ENCODE measurements around the gene FAM156A.
"Not testable (repeated sequence)": the region's sequence is repeated elsewhere in the genome, so short reads cannot be mapped to it uniquely, and the experiment has no call there.

Gene FAM156A, protein sequence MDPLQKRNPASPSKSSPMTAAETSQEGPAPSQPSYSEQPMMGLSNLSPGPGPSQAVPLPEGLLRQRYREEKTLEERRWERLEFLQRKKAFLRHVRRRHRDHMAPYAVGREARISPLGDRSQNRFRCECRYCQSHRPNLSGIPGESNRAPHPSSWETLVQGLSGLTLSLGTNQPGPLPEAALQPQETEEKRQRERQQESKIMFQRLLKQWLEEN

DNA sequence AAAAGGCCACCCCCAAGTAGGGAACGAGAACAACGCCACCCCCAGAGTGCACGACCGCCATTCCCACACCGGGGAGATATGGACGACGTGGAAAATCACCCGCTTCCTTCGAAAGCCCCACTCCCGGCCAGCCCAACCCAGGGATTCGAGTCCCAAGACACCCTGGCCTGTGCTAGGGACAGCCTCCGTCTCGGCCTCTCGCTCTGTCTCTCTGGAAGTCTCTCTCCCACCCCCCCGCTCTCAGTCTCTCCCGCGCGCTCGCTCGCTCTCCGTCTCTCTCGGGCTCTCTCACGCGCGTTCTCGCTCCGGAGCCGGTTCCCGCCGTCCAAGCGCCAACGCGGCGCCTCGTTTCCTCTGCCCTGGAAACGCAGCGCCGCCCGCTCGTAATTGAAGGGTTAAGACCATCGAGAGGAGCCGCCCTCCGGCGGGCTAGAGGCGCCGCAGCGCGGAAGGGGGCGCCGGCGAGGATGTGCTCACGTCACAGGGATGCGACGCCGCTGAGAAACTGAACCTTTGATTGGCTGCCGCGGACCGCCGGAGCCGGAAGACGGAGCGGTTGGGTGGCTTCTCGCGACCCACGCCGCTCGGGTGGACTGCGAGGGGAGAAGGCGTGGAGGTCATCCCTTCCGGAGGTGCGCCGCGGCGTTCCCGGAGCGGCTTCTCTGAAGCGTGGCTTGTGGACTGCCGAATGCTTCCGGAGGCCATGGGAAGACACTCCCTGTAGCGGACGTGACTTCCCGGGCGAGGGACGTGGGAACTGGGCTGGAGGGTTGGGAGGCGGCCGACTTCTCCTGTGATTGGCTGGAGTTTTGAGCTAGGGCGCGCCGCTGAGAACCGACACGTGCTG lies at the start of gene FAM156A:
FAM156A (minus strand) TSS at position 406 of the 847 bp plus-strand sequence. CDS start 9,930 bp downstream, outside the sequence.
- DNase-seq: not testable (repeated sequence)

DNA sequence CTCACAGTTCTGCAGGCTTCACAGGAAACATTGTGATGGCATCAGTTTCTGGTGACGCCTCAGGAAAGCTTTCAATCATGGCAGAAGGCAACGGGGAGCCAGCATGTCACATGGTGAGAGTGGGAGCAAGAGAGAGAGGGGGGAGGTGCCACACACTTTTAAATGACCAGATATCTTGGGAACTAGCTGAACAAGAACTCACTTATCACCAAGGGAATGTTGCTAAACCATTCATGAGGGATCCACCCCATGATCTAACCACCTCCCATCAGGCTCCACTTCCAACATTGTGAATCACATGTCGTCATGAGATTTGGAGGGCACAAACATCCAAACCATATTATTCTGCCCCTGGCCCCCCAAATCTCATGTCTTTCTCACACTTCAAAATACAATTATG lies 47.0 kb upstream of the FAM156A start:
- no peak for DNase-seq

DNA sequence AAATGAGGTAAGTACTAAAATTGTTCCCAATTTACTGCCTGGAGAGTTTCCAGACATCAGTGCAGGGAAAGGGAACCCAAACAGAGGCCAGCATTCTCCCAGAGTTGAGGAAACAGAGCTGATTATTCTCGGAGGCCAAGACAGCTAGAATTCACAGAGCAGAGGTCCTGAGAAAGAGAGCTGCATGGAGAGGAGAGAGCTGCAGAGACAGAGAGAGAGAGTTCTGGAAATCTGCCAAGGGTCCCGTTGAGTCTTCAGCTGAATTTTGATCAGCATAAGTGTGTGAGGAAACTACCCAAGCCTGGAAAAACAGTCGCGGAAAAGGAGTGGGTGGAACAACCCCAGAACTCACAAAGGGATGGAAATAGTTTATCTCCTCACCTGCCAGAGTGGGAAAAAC lies 46.5 kb upstream of the FAM156A start:
- DNase-seq: no peak

DNA sequence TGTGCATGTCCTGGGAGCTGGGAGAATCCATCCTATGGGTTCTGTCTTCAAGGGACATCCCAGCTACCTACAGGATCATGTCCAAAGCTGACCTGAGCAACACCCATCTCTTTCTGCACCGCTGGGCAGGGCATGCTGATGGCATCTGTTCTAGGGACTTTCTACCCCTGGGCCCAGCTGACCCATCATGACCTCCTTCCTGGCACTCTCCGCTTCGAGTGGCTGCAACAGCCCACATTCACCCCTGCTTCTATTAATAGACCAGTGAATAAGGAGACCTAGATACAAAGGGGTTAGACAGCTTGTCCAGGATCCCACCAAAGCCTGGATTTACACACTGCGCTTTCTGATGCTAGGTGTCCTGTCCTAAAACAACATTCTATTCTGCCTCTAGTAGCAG lies 45.7 kb upstream of the FAM156A start:
- no peak for DNase-seq

DNA sequence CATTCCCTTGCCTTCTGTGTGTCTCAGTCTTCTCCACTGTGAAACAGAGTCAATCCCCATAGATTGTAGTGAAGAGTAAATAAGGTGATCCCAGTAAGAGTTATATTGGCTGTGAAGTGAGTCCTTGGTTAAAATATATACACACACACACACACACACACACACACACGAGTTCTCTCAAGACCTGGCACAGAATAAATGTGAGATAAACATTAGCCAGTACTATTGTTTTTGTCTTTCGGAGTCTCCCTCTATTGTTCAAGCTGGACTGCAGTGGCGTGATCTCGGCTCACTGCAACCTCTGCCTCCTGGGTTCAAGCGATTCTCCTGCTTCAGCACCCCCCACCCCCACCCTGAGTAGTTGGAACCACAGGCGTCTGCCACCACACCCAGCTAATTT lies 44.8 kb upstream of the FAM156A start:
- no peak for DNase-seq

DNA sequence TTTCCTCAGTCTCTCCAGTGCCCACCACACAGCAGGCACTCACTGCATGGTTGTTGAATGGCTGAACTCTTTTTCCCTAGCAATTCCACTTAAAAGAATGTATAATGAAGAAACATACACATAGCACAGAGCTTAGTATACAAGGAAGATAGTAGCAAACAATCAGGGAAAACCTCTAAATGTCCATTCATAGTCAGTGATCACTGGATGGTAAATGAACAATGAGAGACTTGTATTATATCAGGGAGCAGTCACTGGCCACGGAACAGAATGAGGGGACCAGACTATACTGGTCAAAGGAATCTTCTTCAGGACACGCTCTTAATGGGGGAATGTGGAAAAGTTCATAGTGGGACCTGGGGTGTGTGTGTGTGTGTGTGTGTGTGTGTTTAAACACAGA lies 43.6 kb upstream of the FAM156A start:
- DNase-seq: no peak

DNA sequence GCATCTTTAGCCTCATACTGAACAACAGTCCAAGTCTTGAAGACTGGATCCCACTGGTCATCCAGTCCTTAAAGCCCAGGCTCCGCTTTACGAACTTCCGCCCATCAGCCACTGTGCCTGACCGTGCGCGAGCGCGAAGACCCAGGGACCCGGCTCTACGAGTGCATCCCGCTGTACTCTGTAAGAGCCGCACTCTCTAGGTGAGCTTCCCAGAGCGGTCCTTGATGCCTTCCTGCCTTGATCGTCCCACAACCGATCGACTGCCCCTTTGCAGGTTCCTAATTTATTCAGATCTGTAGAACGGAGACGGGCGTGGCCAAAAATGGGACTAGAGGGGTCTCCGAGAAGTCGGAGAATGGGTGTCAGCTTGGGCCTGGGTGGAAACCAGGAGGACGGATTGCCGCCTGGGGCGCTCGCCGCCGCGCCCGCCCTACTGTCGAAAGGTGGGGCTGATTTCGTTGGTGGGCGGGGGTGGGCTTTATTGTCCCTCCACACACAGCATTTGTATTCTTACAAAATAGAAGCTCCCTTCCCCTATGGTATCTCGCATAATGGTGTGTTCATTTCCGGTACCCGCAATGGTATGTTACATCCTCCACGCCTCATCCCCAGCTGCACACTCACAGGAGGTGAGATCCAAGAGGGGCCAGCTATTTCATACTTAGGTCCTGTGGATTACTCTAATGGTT lies 42.3 kb upstream of the FAM156A start:
- DNase-seq: no peak

DNA sequence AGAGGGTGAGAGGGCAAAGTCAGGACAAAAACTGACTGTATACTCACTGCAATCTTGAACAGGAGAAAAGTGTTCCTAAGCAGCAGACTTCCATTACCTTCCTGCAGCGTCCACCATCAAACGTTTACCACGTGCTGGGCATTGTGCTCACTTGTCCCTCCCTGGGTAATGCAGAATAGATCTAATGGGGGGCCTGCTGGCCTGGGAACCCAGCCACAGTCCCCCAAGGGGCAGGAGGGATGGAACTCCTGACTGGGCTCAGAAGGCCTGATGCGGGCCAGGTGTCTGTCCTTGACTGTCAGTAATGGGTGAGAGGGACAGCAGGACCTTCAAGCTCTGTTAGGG lies 37.6 kb upstream of the FAM156A start:
- no peak for DNase-seq

DNA sequence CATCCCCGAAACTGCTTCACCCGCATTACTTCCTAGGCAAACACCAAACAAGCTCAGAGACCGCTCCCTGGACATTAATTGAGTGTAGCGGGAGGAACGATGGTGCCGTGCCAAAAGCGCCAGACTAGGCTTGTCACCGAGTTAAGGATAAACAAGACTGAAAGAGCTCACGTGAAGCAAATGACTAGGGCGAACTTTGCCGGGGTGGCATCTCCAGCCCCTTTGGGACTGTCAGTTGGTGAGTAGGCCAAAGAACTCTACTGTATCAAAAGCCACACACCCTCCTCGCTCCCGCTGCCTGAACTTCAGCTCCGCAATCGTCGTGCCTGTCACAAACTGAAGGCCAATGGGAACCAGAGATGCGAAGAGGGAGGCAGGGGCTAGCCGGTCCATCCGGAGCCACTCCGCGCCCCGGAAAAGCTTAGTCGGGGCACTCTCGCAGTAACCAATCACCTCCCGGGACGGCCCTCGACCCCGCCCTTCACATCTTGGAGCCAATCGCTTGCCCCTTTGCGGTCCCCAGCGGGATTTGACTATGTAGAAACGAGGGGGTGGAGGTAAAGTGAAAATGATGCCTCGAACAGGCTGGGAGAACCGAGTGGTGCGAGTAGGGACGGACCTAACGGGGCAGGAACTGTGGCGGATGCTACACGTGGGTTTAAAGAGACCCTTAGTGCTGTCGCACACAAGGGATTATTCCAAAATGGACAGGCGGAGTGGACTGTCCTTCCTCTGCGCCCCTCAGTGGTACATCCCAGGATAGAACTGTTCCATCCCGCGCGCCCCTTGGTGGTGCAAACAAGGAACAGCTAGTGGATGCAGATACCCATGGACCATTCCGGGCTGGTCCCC lies 37.0 kb upstream of the FAM156A start:
- DNase-seq: peak; percentile 95

DNA sequence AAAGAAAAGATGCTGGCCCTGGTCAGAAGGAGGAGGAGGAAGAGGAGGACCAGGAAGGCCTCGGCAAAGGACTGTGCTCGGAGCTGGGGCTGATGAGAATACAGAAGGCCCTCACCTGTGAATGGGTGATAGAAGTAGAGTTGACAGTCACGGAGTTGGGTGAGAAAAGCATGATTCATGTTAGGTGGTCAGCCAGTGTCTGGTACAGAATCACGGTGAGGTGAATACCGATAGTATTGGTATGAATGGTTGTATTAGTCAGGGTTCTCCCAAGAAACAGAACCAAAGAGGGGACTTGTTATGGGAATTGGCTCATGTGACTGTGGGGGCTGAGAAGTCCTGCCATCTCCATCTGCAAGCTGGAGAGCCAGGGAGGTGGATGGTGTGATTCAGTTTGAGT lies 32.5 kb upstream of the FAM156A start:
- DNase-seq: no peak

DNA sequence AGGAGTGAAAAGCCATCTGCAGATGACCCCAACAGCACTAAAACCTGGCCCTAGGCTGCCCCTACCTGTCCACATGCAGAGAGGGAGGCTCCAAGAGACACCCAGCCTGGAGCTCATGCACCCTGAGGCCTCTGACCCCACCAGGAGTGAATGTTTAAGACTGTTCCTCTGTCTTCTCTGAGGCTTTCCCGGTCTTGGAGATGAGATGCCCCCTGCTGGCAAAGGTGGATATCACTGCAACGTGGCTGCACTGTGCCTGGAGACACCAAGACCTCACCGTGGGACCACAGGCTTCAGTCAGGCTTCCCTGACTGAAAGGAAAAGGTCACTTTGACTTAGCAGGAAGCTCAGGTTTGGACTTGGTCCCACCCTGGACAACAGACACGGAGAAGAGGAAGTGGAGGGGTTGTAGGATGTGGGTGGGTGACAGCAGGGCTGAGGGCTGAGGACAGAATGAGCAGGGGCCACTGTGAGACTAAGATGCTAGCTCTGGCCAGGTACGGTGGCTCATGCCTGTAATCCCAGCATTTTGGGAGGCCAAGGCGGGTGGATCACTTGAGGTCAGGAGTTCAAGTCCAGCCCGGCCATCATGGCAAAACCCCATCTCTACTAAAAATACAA lies 31.8 kb upstream of the FAM156A start:
- DNase-seq: peak; percentile 59

DNA sequence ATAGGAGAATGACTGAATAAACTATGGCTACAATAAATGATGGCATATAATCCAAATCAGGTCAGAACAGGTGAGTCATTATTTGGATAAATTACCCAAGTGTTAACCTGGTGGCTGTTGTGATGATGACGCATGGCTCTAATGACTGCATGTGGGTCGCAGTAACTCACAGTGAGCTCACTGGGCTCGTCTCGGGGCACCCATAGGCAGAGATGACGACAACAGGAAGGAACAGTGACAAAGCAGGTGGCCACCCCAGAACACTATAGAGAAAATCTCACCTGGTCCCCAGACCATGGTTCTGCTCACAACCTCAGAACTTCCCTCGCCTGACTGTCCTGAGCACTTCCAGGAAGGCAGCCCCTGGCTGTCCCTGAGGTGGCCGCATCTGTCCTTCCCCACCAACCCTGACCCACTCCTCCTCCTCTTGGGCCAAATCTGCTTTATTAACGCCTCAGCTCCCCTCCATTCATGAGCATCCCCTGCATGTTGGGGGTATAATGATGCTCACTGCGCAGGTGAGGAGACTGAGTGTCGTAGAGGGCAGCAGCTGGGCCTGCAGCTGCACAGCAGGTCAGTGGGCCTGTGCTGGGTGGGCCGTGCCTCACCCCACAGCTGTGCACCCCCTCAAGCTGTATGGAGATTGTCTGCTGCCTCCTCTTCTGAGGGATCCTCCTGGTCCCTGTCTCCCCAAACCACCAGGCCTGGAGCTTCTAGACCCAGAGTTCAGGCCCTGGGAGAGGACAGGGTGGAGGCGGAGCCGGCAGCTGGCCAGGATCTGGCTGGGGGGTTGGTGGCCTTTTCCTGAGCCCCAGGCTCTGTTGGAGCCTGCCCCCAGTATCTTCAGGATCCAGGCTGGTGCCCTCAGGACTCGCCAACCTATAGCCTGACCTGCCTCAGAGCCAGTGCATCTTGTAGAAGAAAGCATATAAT lies 30.9 kb upstream of the FAM156A start:
- DNase-seq: no peak

DNA sequence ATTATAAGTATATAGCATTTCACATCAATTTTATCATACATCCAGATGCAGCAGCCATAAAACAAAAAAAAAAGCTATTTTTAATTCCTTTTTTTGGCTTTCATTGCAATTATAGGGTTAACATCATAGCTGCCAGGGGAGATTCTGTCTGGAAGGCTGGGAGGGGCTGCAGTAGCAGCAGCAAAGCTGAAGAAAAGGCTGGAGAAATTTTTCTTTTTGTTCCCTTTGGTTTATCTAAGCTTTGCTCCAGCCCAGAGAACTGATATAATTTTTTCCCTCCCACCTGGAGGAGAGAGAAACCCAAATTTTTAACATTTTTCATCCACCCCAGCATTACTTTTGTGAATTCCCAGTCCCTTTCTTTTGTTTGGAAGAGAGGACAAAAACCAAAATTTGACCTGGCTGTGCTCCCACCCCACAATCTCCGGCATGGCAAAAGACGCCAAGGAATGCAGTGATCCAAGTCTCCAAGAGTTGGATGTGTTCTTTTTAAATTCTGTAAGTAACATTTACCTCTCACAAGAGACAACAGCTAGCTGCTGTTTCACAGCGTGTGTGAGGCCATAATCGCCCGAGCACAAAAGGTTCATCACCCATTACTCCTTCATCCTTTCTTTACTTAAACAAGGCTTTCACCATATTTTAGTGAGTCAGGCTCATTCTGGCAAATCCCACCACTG lies 25.1 kb upstream of the FAM156A start:
- DNase-seq: peak; percentile 28

DNA sequence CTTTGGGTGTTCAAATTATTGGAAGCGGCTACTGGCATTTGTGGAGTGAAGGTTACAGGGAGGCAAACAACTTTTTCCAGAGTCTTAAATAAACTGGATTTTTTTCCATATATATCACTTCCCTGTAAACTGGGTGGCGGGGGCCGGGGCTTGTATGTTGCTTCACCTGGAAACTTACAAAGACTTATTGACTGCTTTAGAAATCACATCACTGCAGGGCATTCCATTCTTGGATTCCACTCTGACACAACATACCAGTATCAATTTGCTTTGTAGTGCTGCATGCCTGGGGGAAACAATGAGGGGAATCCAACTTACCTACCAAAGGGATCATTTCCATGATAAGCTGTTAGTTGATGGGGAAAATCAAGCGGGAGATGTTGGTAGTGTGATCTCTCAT lies 21.7 kb upstream of the FAM156A start:
- peak; percentile 34 for DNase-seq

DNA sequence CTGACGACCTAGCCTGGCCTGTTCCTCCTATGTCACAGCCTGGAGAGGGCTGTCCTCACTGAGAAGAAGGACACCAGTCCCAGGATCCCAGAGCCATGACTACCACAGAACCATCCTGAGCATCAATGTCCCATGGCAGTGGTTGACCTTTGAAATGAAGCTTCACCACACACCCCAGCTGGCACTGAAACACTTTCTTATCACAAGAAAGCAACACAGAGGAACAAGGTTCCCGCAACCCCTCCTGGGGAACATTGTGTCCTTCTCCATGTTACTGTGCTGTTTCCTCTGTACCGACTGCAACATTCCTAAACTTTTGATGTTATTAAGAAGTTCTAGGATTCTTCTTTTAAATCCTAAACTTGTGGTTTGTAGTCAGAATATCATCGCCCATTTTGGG lies 21.2 kb upstream of the FAM156A start:
- no peak for DNase-seq

DNA sequence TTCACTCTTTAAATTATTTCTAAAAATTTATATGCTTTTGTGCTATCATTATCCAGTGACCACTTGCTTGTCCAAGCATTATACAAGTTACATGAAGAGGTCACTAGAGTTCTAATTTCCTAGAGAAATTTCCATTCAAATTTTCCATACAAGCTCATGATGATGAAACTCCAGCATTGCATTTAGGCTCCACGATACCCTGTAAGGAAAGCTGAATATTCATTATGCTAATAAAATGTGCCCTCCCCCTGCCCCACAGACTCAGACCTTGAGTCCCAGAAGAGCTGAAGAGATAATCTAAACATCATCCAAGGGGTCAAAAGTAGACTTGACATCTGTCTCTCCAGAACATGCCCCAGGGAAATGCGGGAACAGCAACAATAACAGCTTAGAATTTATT lies 19.6 kb upstream of the FAM156A start:
- DNase-seq: no peak

DNA sequence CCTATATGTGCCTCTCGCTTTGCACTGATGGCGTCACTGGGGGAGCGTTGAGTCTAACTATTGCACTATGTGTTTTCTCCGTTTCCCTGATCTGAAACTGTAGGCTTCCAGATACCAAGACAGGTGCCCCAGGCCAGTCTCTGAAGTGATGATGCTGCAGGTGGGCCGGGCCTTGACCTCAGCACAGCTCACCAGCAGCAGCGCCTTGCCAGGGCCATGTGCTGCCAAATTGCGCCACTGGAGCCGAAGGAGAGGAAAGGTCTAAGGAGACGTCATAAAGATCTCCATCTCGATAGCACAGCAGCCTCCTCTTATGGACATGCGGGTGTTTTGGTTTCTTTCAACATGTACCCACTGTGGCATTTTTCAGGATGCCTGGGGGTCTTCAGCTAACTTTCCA lies 17.3 kb upstream of the FAM156A start:
- not testable (repeated sequence) for DNase-seq

DNA sequence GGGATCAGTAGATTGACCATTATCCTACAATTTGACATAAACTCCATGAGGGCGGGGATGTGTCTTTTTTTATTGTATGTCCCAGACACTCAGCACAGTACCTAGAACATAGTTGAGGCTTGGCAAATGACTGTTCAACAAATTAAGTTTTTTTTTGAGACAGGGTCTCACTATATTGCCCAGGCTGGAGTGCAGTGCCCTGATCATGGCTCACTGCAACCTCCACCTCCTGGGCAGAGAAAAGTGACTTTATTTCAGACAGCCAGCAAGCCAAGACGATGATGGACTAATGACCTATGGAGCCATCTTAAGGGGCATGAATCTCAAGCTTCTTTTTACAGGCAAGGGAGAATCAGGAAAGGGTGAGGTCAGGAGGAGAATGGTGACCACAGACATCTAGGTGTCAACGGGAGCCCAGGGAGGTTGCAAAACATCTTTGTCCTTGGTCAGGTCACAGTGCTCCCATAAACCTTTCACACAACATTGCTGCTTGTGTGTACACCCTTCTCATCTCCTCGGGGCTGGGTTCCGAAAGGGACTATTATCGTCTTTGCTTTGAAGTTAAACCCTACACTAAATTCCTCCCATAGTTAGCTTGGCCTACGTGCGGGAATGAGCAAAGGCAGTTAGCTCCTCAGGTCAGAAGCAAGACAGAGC lies 16.1 kb upstream of the FAM156A start:
- DNase-seq: not testable (repeated sequence)

DNA sequence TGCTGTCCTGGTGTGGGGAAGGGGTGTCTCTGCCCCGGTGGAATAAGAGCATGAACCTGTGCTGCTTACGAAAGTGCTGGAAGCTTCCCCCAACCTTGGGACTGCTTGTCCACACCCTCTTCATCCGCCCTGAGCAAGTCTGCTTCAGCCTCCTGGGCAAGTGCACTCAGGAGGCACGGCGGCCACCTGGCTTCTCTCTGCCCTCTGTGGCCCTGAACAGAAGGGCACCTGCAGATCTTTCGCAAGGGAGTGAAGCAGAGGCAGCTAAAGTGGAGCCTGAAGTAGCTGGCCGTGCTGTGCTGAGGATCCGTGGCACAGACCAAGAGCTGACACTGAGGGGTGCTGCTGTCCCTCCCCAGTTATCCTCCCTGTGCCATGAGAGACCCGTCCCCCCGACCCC lies 9.6 kb upstream of the FAM156A start:
- not testable (repeated sequence) for DNase-seq

All from fibroblast of upper back skin (primary cell).